ENCODE data around the gene VDR.

The VDR gene

DNA sequence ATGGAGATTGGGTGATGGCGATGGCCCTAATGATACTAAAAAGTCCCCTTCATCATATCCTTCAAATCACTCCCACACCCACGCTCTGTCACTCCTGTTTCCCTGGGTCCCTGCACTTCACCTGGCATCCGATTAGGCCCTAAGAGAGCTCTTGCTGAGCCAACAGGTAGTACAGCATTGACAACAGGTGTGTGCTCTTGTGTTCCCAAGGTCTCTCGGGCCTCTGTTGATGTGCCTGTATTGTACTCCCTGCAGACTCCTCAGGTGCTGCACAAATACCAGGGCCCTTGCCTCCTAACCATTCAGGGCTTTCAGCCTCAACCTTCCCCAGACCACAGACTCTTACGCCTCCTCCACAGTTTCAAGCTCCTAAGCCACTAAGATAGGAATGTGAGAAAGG lies 25.8 kb upstream of the VDR start:
- TF ChIP-seq, protein P1, sequence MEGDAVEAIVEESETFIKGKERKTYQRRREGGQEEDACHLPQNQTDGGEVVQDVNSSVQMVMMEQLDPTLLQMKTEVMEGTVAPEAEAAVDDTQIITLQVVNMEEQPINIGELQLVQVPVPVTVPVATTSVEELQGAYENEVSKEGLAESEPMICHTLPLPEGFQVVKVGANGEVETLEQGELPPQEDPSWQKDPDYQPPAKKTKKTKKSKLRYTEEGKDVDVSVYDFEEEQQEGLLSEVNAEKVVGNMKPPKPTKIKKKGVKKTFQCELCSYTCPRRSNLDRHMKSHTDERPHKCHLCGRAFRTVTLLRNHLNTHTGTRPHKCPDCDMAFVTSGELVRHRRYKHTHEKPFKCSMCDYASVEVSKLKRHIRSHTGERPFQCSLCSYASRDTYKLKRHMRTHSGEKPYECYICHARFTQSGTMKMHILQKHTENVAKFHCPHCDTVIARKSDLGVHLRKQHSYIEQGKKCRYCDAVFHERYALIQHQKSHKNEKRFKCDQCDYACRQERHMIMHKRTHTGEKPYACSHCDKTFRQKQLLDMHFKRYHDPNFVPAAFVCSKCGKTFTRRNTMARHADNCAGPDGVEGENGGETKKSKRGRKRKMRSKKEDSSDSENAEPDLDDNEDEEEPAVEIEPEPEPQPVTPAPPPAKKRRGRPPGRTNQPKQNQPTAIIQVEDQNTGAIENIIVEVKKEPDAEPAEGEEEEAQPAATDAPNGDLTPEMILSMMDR (IDR thresholded peaks at IDR 0.05; ENCODE audit: low read depth, low read length) = no peak
- TF ChIP-seq EZH2phosphoT487 (IDR thresholded peaks at IDR 0.05; ENCODE audit: low read depth) = no peak
- Histone ChIP-seq H3K36me3 (replicated peaks; ENCODE audit: low read depth, low read length) (no peaks in the 10 kb centered on the region), H3K4me2 (ENCODE audit: low read length) (no peak overlapping the region), H3K27me3 (ENCODE audit: low read depth, low read length) (peaks cover 21% of the 10 kb centered on the region), H2AFZ (ENCODE audit: low read depth, low read length) (no peak overlapping the region), H3K4me3 (ENCODE audit: low read length) (no peak overlapping the region), H3K79me2 (ENCODE audit: low read length) (no peaks in the 10 kb centered on the region), H3K4me1 (ENCODE audit: low read length) (no peaks in the 10 kb centered on the region), H3K9ac (ENCODE audit: low read length) (no peak overlapping the region), H3K9me3 (ENCODE audit: insufficient read depth, low read length) (no peaks in the 10 kb centered on the region), H3K27ac (ENCODE audit: low read length) (no peak overlapping the region), H4K20me1 (ENCODE audit: insufficient read depth, low read length) (no peaks in the 10 kb centered on the region)

DNA sequence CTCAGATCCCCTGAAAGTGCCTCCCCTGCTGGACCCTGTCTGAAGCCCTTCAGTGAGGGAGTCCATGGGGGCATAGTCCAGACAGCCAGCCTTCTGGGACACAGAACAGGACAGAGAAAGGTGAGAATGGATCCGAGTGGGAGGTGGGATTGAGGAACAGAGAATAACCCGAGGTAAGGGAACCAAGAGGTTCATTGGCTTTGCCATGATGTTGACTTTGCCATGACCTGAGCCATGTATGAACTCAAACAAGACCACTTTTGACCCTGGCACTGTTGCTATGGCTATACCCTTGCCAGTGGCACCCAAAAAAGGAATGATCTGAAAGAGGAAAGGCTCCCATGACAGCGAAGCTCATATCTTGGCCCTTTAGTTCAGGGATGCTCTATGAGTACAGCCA lies 22.6 kb upstream of the VDR start:
- Histone ChIP-seq H3K79me2 (ENCODE audit: low read length) (no peaks in the 10 kb centered on the region), H3K27me3 (ENCODE audit: low read depth, low read length) (peaks cover 33% of the 10 kb centered on the region), H3K27ac (ENCODE audit: low read length) (no peak overlapping the region), H4K20me1 (ENCODE audit: insufficient read depth, low read length) (no peaks in the 10 kb centered on the region), H3K9me3 (ENCODE audit: insufficient read depth, low read length) (no peaks in the 10 kb centered on the region), H3K4me1 (ENCODE audit: low read length) (no peaks in the 10 kb centered on the region), H3K4me2 (ENCODE audit: low read length) (no peak overlapping the region), H3K4me3 (ENCODE audit: low read length) (no peak overlapping the region), H3K9ac (ENCODE audit: low read length) (no peak overlapping the region), H3K36me3 (replicated peaks; ENCODE audit: low read depth, low read length) (no peaks in the 10 kb centered on the region), H2AFZ (ENCODE audit: low read depth, low read length) (no peak overlapping the region)
- TF ChIP-seq EZH2phosphoT487 (IDR thresholded peaks at IDR 0.05; ENCODE audit: low read depth) = no peak
- TF ChIP-seq, protein P1 (IDR thresholded peaks at IDR 0.05; ENCODE audit: low read depth, low read length) = no peak

DNA sequence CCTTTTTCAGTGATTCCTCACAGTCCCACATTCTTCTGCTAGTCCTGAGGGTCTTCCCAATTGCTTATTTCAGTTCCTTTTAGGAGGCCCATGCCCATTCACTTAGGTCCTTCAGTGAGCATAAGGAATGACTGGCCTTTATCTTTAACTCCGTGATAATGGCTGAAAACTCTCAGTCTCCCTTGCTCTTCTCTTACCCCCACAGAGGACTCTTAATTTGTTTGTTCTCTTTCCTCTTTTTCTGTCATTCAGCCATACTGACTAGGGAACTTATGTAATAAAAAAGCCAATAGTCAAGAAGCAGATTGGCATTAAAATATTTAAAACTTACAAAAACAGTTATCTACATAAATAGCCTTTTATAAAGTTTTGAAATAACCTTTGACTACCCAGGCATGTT lies 17.1 kb upstream of the VDR start:
- H3K9me3 ChIP-seq (ENCODE audit: insufficient read depth, low read length) = no peaks in the 10 kb centered on the region
- H3K79me2 ChIP-seq (ENCODE audit: low read length) = no peaks in the 10 kb centered on the region
- no peak overlapping the region for H3K4me3 ChIP-seq (ENCODE audit: low read length)
- no peak overlapping the region for H3K4me2 ChIP-seq (ENCODE audit: low read length)
- H4K20me1 ChIP-seq (ENCODE audit: insufficient read depth, low read length) = no peaks in the 10 kb centered on the region
- peaks cover 16% of the 10 kb centered on the region for H3K27me3 ChIP-seq (ENCODE audit: low read depth, low read length)
- no peak overlapping the region for H3K9ac ChIP-seq (ENCODE audit: low read length)
- no peak overlapping the region for H3K27ac ChIP-seq (ENCODE audit: low read length)
- no peaks in the 10 kb centered on the region for H3K4me1 ChIP-seq (ENCODE audit: low read length)
- no peak overlapping the region for H2AFZ ChIP-seq (ENCODE audit: low read depth, low read length)
- TF ChIP-seq EZH2phosphoT487 (IDR thresholded peaks at IDR 0.05; ENCODE audit: low read depth) = no peak
- TF ChIP-seq, protein P1 (IDR thresholded peaks at IDR 0.05; ENCODE audit: low read depth, low read length) = no peak
- H3K36me3 ChIP-seq (replicated peaks; ENCODE audit: low read depth, low read length) = no peaks in the 10 kb centered on the region

DNA sequence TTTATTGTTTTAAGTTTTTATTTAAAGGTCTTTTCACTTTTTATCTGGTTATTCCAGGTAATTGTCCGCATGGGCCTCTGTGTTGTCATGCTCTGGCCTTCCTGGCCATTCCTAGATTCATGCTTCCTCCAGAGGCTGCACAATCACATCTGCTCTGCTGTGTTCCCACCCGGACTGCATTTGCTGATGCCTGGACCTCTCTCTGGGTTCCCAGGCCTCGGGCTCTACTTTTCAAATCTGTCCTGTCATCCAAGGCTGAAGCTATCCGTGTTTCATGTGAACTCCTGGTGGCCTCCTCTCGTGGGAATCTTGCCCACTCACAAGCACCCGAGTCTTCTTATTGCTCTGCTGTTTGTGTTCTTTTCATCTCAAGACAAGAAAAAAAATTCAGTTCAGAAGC lies 16.1 kb upstream of the VDR start:
- Histone ChIP-seq H3K9ac (ENCODE audit: low read length) (no peak overlapping the region), H3K4me3 (ENCODE audit: low read length) (no peak overlapping the region), H3K36me3 (replicated peaks; ENCODE audit: low read depth, low read length) (no peaks in the 10 kb centered on the region), H3K27ac (ENCODE audit: low read length) (no peak overlapping the region), H3K4me2 (ENCODE audit: low read length) (no peak overlapping the region), H3K9me3 (ENCODE audit: insufficient read depth, low read length) (no peaks in the 10 kb centered on the region), H3K4me1 (ENCODE audit: low read length) (no peaks in the 10 kb centered on the region), H3K79me2 (ENCODE audit: low read length) (no peaks in the 10 kb centered on the region), H4K20me1 (ENCODE audit: insufficient read depth, low read length) (no peaks in the 10 kb centered on the region), H3K27me3 (ENCODE audit: low read depth, low read length) (peaks cover 12% of the 10 kb centered on the region), H2AFZ (ENCODE audit: low read depth, low read length) (no peak overlapping the region)
- TF ChIP-seq EZH2phosphoT487 (IDR thresholded peaks at IDR 0.05; ENCODE audit: low read depth) = no peak
- TF ChIP-seq, protein P1 (IDR thresholded peaks at IDR 0.05; ENCODE audit: low read depth, low read length) = no peak
